Endometrial microvascular endothelial cells (primary cell): ENCODE measurements around the gene CREB3. TPM values are rescaled to one million over a fixed set of nuclear protein-coding genes. Genes with fewer than 3 reads are reported as not detected.

Experiments used
- in situ Hi-C: cut with HindIII; loops from 2 replicates; pipeline ENCODE4 v1.10.0; 2017; ENCODE audit warnings: low sequenced_read_pairs, low pct_unique_long_range_greater_than_20kb; ENCODE audit errors: inconsistent ontology term
- total RNA-seq: library from RNA; depleted of rRNA; stranded (reverse); fragments of >200 nt; gene quantifications from one replicate; pipeline ENCODE4 v1.2.3, GENCODE V29; 2015; ENCODE audit errors: inconsistent ontology term

Gene CREB3
- total RNA-seq, 1 donor from 2014 or later = 64.9 TPM

DNA sequence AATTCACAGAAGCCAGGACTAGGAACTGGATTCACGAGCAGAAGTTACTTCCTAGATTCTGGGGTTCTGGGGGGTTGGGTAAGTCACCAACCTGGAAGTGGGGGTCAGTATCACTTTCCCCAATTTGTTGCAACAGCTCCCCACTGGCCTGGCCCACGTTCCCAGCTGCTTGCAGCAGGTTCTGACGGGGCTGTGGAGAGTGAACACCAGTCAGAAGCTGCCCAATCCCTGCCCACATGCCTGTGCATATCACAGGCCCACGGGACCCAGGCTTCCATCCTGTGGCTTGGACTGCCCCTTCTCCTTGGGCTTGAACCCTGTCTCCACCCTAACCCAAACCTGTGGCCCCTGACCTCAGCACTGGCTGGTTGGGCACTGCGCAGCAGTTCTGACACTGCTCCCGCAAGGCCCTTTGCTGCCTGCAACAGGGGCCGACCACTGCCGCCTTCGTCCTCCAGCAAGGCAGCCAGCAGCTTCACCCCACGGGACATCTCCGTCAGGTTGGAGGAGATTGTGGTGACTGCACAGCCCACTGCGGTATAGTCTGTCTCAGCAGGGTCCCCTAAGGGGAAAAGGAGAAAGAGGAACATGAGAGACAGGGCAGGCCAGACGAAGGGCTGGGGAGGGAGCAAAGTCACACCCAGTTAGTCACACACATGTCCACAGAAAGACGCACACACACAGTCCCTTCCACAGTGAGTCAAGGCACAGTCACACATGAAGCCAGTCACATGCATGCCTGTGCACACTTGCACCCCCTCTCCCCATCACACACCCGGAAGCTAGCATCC lies 13.6 kb upstream of the CREB3 start:
- in situ Hi-C loops = no loop called here

GRCh38 chr9:35719546-35719945 lies 12.9 kb upstream of the CREB3 start:
- in situ Hi-C loops = no loop called here

DNA sequence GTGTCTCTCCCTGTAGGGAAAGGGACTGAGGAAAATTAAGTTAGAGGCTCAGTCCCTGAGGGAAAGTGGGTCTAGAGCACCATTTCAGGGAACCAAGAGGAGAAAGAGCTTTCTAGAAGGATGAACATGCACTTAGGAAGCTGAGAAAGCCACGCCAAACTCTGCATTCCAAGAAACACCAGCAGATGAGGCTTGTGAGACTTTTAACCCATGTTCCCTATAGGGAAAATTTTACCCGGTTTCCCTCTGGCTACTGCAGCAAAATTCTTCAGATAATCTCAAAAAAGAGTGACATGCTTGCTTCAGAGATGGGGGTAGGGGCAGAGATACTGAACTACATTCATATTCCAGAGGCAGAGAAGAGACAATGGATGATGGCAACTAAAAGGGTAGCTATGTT lies 9.0 kb upstream of the CREB3 start:
- in situ Hi-C loops = no loop called here

DNA sequence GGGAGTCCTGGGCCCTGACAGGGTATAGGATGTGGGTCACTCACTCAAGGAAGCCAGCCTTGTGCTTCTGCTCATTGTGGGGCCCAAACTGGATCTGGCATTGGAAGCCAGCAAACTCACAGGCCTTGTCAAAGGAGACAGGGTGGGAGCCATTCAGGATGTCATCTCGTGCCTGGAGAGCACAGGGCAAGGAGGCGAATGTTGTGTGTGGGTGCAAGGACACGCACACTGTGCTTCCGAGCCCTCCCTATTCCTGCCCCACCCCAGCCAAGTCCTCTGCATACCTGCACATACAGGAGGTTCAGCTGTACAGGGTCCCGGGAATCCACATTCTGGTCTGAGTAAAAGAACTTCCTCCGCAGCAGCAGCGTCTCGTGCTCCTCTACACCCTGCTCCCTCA lies 8.6 kb upstream of the CREB3 start:
- in situ Hi-C loops = no loop called here

DNA sequence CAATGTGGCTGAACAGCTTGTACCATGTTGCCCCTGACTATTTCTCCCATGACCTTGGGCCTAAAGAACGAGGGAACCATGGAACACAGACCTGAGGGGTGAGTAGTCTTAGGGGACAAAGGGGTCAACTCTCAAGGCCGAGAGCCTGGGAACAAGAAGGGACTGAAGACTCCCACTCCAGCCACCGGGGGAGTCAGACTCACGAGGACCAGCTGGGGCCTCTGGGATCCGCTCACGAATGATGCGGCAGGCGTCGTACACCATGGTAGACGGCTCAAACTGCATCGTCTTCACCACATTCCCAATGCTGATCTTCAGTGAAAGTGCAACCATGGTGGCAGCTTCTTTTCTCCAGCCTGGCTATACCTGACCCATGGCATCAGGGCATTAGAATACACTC lies 7.1 kb upstream of the CREB3 start:
- in situ Hi-C loops = no loop called here

DNA sequence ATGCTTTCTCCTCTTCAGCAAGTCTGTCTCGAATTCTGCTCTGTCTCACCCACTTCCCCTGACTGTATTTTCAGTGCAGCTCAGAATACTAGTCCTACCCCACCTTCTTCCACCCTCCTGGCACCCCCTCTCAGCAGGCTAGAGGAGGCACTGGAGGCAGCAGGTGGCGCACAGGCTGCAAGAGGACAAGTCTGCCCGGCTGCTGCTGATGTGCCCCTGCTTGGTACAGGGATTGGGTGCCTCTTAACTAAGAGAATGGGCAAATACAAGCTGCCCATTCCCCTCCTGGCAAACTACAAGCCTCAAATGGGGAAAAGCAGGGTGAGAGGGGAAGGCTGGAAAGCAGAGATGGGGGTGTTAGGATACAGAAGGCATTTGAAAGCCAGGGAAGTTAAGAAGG lies 5.5 kb upstream of the CREB3 start:
- in situ Hi-C loops = no loop called here

DNA sequence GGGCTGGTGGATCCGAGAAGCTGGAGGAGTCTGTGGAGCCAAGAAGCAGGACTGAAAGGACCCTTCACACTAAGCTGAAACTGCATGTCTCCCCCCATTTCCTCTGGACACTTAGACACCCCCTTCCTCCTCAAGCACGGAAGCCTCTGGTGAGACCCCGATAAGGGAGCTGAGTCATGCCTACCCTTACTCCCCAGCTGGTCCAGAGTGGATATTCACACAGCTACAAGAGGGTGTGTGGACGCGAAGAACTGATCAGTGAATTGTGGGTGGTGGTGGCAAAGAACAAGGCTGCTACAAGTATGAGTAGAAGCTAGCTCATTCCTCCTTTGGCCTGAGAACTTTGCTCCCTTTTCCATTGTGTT lies 4.8 kb upstream of the CREB3 start:
- in situ Hi-C loops = no loop called here

- in situ Hi-C loops = no loop called here
Measured at GRCh38 chr9:35728041-35728971, 4.2 kb upstream of the CREB3 start.

DNA sequence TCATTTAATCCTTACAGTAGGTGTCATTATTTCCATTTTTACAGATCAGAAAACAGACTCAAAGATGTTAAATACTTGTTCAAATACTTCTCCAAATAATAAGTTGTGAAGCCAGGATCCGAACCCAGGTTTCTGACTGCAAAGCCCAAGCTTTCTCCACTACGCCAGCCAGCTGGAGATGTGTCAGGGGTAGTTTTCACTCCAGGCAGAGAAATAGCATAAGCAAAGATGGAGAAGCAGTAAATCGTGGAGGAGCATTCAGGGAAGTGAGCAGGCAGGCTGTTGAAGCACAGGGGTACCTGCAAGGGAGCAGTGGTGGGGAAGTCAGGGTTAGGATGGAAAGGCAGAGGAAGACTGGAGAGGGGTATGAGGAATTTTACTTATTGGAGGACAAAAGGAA lies 3.4 kb upstream of the CREB3 start:
- in situ Hi-C loops = no loop called here

DNA sequence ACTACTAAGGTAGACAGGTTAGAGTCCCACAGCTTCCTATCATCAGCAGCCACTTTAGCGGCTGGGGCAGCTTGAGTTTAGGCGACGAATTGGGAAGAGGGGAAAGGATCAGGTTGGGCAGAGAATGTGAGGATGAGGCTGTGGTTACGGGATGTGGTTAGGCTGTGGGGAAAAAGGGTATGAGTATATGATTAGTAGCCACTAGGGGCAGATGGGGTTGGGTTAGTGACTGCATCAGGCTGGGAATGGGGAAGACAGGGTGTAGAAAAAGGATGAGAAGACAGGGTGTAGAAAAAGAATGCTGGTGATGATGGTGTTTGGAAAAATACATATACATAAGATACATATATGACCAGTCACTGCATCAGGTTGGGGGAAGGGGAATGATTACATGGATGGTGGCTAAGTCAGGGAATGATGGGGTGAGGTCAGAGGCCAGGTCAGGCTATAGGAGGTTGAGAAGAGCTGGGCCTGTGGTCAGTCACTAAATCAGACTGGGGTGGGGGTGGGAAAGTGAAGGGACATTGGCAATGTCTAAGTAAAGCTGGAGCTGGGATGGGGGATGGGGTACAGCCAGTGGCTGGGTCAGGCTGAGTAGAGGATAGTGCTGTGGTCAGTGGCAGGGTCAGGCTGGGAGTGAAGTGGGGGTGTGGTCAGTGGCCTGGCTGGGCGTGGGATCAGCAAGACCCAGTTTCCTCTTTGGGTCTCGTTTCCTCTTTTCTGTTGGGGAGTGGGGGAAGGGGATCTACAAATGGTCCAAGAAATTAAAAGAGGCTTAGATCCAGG lies 2.6 kb upstream of the CREB3 start:
- in situ Hi-C loops = no loop called here

GRCh38 chr9:35730486-35730854 lies 2.0 kb upstream of the CREB3 start:
- in situ Hi-C loops = no loop called here

GRCh38 chr9:35731415-35732184 lies 866 bp upstream of the CREB3 start:
- in situ Hi-C loops = no loop called here

GRCh38 chr9:35732800-35733541 lies 505 bp downstream of the CREB3 start:
- in situ Hi-C loops = no loop called here

DNA sequence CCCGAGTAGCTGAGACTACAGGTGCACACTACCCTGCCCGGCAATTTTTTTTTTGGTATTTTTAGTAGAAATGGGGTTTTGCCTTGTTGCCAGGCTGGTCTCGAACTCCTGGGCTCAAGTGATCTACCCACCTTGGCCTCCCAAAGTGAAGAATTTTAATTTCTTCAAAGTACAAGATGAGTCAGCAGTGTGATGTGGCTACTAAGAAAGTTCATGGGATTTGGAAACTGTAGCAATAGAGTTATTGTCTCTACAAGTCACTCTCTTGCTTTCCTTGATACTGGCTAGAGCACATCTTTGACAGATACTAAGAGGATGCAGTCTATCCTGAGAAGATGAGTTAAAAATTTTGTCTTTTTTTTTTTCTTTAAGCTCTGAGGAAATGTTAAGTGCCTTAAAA lies 1.6 kb downstream of the CREB3 start:
- in situ Hi-C loops = no loop called here

DNA sequence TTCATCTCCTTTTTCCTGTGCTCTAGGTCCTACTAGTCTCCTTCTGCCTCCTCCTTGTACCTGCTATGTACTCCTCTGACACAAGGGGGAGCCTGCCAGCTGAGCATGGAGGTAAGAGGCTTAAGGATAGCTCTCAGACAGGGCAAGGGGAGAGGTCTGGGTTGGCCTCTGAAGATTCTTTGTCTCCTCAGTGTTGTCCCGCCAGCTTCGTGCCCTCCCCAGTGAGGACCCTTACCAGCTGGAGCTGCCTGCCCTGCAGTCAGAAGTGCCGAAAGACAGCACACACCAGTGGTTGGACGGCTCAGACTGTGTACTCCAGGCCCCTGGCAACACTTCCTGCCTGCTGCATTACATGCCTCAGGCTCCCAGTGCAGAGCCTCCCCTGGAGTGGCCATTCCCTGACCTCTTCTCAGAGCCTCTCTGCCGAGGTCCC lies 3.8 kb downstream of the CREB3 start:
- in situ Hi-C loops = no loop called here

DNA sequence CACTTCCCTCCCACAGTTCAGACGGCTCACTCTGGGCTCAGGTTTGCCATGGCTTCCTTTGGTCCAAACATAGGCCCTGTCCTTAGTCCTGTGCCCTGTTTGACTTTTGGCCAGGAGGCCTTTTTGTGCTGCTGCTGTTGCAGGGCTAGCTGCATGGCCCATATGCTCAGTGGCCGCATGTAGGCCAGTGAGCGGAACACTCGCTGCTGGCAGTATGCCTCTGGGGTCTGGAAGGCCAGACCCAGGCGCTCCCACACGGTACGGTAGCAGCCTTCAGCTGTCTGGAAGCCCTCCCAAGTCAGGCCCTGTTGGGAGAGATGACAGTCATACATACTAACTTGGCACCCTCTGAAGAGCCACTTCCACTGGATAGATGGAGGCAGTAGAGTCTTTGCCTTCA lies 4.7 kb downstream of the CREB3 start:
- in situ Hi-C loops = no loop called here

DNA sequence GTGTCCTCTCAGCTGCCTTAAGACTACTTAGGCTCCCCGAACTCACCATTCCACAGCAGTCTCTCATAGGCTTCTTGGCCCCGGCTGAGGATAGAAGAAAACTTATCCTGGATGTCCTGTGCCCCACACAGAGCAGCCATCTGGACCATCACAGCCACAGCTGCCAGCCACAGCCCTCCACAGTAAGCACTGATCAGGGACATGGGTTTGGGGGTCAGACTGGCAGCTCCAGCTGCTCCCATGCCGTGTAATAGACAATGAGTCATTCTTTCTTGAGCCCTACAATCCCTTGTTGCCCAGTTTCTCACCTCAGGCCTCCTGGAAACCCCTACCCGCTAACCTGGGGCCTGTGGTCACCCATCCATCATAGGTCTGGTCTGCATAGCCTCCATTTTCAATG lies 5.7 kb downstream of the CREB3 start:
- in situ Hi-C loops = no loop called here

DNA sequence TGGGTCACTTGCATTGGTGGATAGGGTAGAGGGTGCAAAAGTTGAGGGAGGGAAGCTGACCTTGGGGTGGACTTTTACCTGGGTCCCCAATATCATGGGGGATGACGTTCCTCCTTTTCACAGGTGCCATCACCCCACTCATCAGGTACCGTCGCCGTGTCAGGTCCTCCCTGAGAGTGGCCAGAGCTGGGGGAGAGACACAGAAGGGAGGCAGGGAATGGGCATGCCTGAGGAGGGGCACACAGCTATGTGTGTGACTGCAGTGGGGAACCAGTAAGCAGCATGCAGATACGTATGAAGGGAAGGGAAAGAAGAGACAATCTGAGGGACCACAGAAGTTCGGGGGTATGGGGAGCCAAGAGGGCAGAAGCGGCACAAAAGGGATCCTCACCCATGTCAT lies 6.5 kb downstream of the CREB3 start:
- in situ Hi-C loops = no loop called here
